Measurements from ENCODE around the gene SPDYE2B. TPM values are rescaled to one million over a fixed set of nuclear protein-coding genes. Genes with fewer than 3 reads are reported as not detected.
"Not testable (repeated sequence)": the region's sequence is repeated elsewhere in the genome, so short reads cannot be mapped to it uniquely, and the experiment has no call there.

SPDYE2B gene
- total and polyA plus RNA-seq, 5 donors from 2014 or later: 0.41 TPM; not detected in 4

GRCh38 chr7:102613575-102614345 lies 36.4 kb upstream of the SPDYE2B start:
- H3K27ac Mint-ChIP-seq; H3K27me3 Mint-ChIP-seq; H3K27ac ChIP-seq (ENCODE audit: insufficient read depth, low read length, poor library complexity, severe bottlenecking); DNase-seq; H3K4me3 Mint-ChIP-seq; H3K36me3 Mint-ChIP-seq; H3K4me3 ChIP-seq (ENCODE audit: low read depth, low read length); H3K36me3 ChIP-seq (ENCODE audit: control insufficient read depth, insufficient read depth, low read length); ATAC-seq (ENCODE audit: low read depth in 2 of 2); H3K9me3 Mint-ChIP-seq; H3K9me3 ChIP-seq (ENCODE audit: control insufficient read depth in 2 of 2, low read length in 2 of 2); H3K4me1 Mint-ChIP-seq; H3K27me3 ChIP-seq (ENCODE audit: control insufficient read depth, insufficient read depth, low read length); H3K4me1 ChIP-seq (ENCODE audit: control insufficient read depth, insufficient read depth, low read length, poor library complexity, severe bottlenecking): not testable (repeated sequence)

DNA sequence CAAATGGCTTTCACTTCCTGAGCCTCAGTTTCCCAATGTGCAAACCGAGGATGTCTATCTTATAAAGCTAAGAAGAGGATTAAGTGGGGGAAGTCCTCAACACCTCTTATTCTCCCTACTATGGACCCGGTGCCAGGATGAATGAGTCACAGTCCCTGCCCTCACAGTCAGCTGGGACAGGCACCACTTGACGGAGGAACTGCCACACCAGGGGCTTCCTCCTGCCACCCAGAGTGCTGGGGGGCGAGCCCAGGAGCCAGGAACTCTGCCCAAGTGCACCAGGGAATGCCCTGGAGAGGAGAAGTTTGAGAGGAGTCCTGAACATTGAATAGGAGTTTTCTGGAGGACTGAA lies 35.8 kb upstream of the SPDYE2B start:
- H3K4me3 ChIP-seq (ENCODE audit: low read depth, low read length); ATAC-seq (ENCODE audit: low read depth in 2 of 2); H3K27me3 ChIP-seq (ENCODE audit: control insufficient read depth, insufficient read depth, low read length); H3K27ac ChIP-seq (ENCODE audit: insufficient read depth, low read length, poor library complexity, severe bottlenecking); DNase-seq; H3K4me3 Mint-ChIP-seq; H3K27ac Mint-ChIP-seq; H3K36me3 ChIP-seq (ENCODE audit: control insufficient read depth, insufficient read depth, low read length); H3K27me3 Mint-ChIP-seq; H3K36me3 Mint-ChIP-seq; H3K4me1 ChIP-seq (ENCODE audit: control insufficient read depth, insufficient read depth, low read length, poor library complexity, severe bottlenecking); H3K4me1 Mint-ChIP-seq; H3K9me3 ChIP-seq (ENCODE audit: control insufficient read depth in 2 of 2, low read length in 2 of 2); H3K9me3 Mint-ChIP-seq: not testable (repeated sequence)

DNA sequence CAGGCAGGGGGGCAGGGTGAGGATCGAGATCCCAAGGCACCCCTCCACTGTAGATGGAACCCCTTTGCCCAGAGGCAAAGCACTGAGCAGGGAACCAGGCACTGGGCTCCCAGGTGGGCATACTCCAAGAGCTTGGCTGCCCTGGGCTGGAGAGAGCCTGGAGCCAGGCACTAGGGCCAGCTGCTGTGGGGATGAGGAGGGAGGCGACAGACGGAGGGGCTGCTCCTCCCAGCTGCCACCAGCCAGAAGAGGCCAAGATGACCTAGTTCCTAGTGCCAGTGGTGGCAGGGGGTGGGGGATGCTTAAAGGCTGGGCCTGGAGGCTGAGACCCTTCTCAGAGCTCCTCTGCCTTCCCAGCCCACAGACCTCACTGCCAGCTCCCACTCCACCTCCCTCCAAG lies 35.2 kb upstream of the SPDYE2B start:
- H3K4me1 Mint-ChIP-seq; H3K27ac ChIP-seq (ENCODE audit: insufficient read depth, low read length, poor library complexity, severe bottlenecking); ATAC-seq (ENCODE audit: low read depth in 2 of 2); DNase-seq; H3K9me3 ChIP-seq (ENCODE audit: control insufficient read depth in 2 of 2, low read length in 2 of 2); H3K27me3 ChIP-seq (ENCODE audit: control insufficient read depth, insufficient read depth, low read length); H3K4me1 ChIP-seq (ENCODE audit: control insufficient read depth, insufficient read depth, low read length, poor library complexity, severe bottlenecking); H3K4me3 ChIP-seq (ENCODE audit: low read depth, low read length); H3K9me3 Mint-ChIP-seq; H3K36me3 Mint-ChIP-seq; H3K27ac Mint-ChIP-seq; H3K4me3 Mint-ChIP-seq; H3K36me3 ChIP-seq (ENCODE audit: control insufficient read depth, insufficient read depth, low read length); H3K27me3 Mint-ChIP-seq: not testable (repeated sequence)

GRCh38 chr7:102615930-102616329 lies 34.2 kb upstream of the SPDYE2B start:
- not testable (repeated sequence) for H3K36me3 ChIP-seq (ENCODE audit: control insufficient read depth, insufficient read depth, low read length); H3K9me3 Mint-ChIP-seq; H3K4me1 Mint-ChIP-seq; H3K4me3 Mint-ChIP-seq; H3K27ac ChIP-seq (ENCODE audit: insufficient read depth, low read length, poor library complexity, severe bottlenecking); ATAC-seq (ENCODE audit: low read depth in 2 of 2); H3K4me3 ChIP-seq (ENCODE audit: low read depth, low read length); H3K9me3 ChIP-seq (ENCODE audit: control insufficient read depth in 2 of 2, low read length in 2 of 2); H3K27me3 Mint-ChIP-seq; H3K36me3 Mint-ChIP-seq; H3K27me3 ChIP-seq (ENCODE audit: control insufficient read depth, insufficient read depth, low read length); H3K4me1 ChIP-seq (ENCODE audit: control insufficient read depth, insufficient read depth, low read length, poor library complexity, severe bottlenecking); DNase-seq; H3K27ac Mint-ChIP-seq

GRCh38 chr7:102616507-102617125 lies 33.5 kb upstream of the SPDYE2B start, which contains the start of gene RASA4:
RASA4 (minus strand) TSS chr7:102616756; CDS start chr7:102616689, 67 bp downstream.
- H3K9me3 Mint-ChIP-seq; H3K4me1 Mint-ChIP-seq; H3K36me3 Mint-ChIP-seq; H3K27me3 ChIP-seq (ENCODE audit: control insufficient read depth, insufficient read depth, low read length); H3K4me3 ChIP-seq (ENCODE audit: low read depth, low read length); H3K27ac Mint-ChIP-seq; H3K4me1 ChIP-seq (ENCODE audit: control insufficient read depth, insufficient read depth, low read length, poor library complexity, severe bottlenecking); H3K36me3 ChIP-seq (ENCODE audit: control insufficient read depth, insufficient read depth, low read length); H3K9me3 ChIP-seq (ENCODE audit: control insufficient read depth in 2 of 2, low read length in 2 of 2); H3K27ac ChIP-seq (ENCODE audit: insufficient read depth, low read length, poor library complexity, severe bottlenecking); H3K27me3 Mint-ChIP-seq: not testable (repeated sequence)
- DNase-seq: peak; percentile 18 to 40 (median 30)
- peak within 1 kb of the TSS in 1 of 4 donors; percentile 62 for H3K4me3 Mint-ChIP-seq
- ATAC-seq (ENCODE audit: low read depth in 2 of 2): peak; percentile 97 to 98

GRCh38 chr7:102618122-102618521 lies 32.0 kb upstream of the SPDYE2B start:
- H3K27ac Mint-ChIP-seq; ATAC-seq (ENCODE audit: low read depth in 2 of 2); H3K27me3 ChIP-seq (ENCODE audit: control insufficient read depth, insufficient read depth, low read length); H3K4me3 Mint-ChIP-seq; H3K27me3 Mint-ChIP-seq; H3K4me1 Mint-ChIP-seq; H3K4me1 ChIP-seq (ENCODE audit: control insufficient read depth, insufficient read depth, low read length, poor library complexity, severe bottlenecking); H3K36me3 ChIP-seq (ENCODE audit: control insufficient read depth, insufficient read depth, low read length); H3K27ac ChIP-seq (ENCODE audit: insufficient read depth, low read length, poor library complexity, severe bottlenecking); H3K4me3 ChIP-seq (ENCODE audit: low read depth, low read length); H3K9me3 Mint-ChIP-seq; DNase-seq; H3K36me3 Mint-ChIP-seq; H3K9me3 ChIP-seq (ENCODE audit: control insufficient read depth in 2 of 2, low read length in 2 of 2): not testable (repeated sequence)

GRCh38 chr7:102627271-102627904 lies 22.7 kb upstream of the SPDYE2B start:
- H3K4me1 Mint-ChIP-seq; ATAC-seq (ENCODE audit: low read depth in 2 of 2); H3K9me3 Mint-ChIP-seq; H3K4me1 ChIP-seq (ENCODE audit: control insufficient read depth, insufficient read depth, low read length, poor library complexity, severe bottlenecking); H3K36me3 Mint-ChIP-seq; H3K27me3 ChIP-seq (ENCODE audit: control insufficient read depth, insufficient read depth, low read length); H3K4me3 Mint-ChIP-seq; H3K4me3 ChIP-seq (ENCODE audit: low read depth, low read length); H3K27ac Mint-ChIP-seq; H3K9me3 ChIP-seq (ENCODE audit: control insufficient read depth in 2 of 2, low read length in 2 of 2); H3K36me3 ChIP-seq (ENCODE audit: control insufficient read depth, insufficient read depth, low read length); H3K27me3 Mint-ChIP-seq; H3K27ac ChIP-seq (ENCODE audit: insufficient read depth, low read length, poor library complexity, severe bottlenecking); DNase-seq: not testable (repeated sequence)

DNA sequence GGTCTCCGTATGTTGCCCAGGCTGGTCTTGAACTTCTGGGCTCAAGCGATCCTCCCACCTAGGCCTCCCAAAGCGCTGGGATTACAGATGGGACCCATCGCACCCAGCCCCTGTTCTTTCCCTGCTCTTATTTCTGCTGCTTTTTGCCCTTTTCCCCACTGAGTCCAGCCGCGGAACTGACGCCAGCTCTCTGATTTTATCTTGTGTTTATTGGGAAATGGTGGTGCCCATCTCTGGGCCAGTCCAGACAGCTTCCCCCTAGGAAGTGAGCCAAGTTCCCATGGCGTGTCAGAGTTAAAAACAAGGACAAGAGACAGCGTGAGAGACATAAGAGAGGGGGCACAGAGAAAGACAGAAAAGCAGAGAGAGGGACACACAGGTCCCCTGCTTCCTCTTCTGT lies 19.5 kb upstream of the SPDYE2B start:
- not testable (repeated sequence) for ATAC-seq (ENCODE audit: low read depth in 2 of 2); H3K27ac Mint-ChIP-seq; H3K27me3 Mint-ChIP-seq; H3K27ac ChIP-seq (ENCODE audit: insufficient read depth, low read length, poor library complexity, severe bottlenecking); DNase-seq; H3K9me3 Mint-ChIP-seq; H3K4me3 Mint-ChIP-seq; H3K27me3 ChIP-seq (ENCODE audit: control insufficient read depth, insufficient read depth, low read length); H3K4me1 Mint-ChIP-seq; H3K36me3 Mint-ChIP-seq; H3K4me3 ChIP-seq (ENCODE audit: low read depth, low read length); H3K9me3 ChIP-seq (ENCODE audit: control insufficient read depth in 2 of 2, low read length in 2 of 2); H3K36me3 ChIP-seq (ENCODE audit: control insufficient read depth, insufficient read depth, low read length); H3K4me1 ChIP-seq (ENCODE audit: control insufficient read depth, insufficient read depth, low read length, poor library complexity, severe bottlenecking)
